ENCODE measurements around the gene ANTXR1.

The ANTXR1 gene

DNA sequence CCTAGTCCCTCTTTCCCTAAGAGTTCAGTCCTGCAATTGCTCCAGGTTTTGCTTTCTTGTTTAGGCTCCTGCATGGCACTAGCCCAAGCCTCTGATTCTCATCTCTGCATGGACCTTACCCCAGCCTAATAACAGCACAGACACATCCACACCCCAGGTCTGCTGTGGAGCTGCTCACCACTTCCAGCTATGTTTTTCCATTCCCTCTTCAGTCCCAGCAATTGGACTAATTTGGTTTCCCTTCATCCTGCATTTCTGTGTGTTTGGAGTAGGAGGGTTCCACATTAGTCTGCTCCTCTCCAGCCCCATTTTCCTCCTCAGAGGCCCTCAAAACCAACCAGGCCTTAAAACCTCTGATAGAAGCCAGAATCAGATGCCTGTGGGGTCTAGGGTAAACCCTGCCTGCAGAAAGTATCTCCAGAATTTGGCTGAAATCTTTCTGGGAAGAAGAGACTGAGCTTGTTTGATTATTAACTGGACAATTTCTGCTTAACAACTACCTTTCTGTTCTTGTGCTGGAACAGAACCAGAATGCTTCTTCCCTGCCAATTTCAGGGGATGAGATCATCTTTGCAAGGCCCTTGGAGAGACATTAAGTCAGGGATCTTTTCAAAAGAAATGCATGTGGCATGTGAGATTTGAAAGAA lies 278.1 kb downstream of the ANTXR1 start:
- no peaks in the 10 kb centered on the region for H3K9me3 ChIP-seq (ENCODE audit: insufficient read depth, low read length)
- H3K4me2 ChIP-seq (ENCODE audit: low read length), result no peak overlapping the region
- H3K4me1 ChIP-seq (ENCODE audit: low read length), result peaks cover 2% of the 10 kb centered on the region; the same call in 1 of the 2 replicates
- H3K9ac ChIP-seq (ENCODE audit: low read length), result no peak overlapping the region
- H3K4me3 ChIP-seq (ENCODE audit: low read length), result no peak overlapping the region
- H4K20me1 ChIP-seq (ENCODE audit: insufficient read depth, low read length), result no peaks in the 10 kb centered on the region
- TF ChIP-seq, protein P1, sequence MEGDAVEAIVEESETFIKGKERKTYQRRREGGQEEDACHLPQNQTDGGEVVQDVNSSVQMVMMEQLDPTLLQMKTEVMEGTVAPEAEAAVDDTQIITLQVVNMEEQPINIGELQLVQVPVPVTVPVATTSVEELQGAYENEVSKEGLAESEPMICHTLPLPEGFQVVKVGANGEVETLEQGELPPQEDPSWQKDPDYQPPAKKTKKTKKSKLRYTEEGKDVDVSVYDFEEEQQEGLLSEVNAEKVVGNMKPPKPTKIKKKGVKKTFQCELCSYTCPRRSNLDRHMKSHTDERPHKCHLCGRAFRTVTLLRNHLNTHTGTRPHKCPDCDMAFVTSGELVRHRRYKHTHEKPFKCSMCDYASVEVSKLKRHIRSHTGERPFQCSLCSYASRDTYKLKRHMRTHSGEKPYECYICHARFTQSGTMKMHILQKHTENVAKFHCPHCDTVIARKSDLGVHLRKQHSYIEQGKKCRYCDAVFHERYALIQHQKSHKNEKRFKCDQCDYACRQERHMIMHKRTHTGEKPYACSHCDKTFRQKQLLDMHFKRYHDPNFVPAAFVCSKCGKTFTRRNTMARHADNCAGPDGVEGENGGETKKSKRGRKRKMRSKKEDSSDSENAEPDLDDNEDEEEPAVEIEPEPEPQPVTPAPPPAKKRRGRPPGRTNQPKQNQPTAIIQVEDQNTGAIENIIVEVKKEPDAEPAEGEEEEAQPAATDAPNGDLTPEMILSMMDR (IDR thresholded peaks at IDR 0.05; ENCODE audit: low read depth, low read length), result no peak
- no peak for TF ChIP-seq EZH2phosphoT487 (IDR thresholded peaks at IDR 0.05; ENCODE audit: low read depth)
- H3K36me3 ChIP-seq (replicated peaks; ENCODE audit: low read depth, low read length), result no peaks in the 10 kb centered on the region
- H2AFZ ChIP-seq (ENCODE audit: low read depth, low read length), result no peak overlapping the region
- no peak overlapping the region for H3K27ac ChIP-seq (ENCODE audit: low read length)
- H3K27me3 ChIP-seq (ENCODE audit: low read depth, low read length), result no peaks in the 10 kb centered on the region
- H3K79me2 ChIP-seq (ENCODE audit: low read length), result no peaks in the 10 kb centered on the region

- no peak overlapping the region for H3K27ac ChIP-seq (ENCODE audit: low read length)
- no peak for TF ChIP-seq EZH2phosphoT487 (IDR thresholded peaks at IDR 0.05; ENCODE audit: low read depth)
- H3K9me3 ChIP-seq (ENCODE audit: insufficient read depth, low read length), result no peaks in the 10 kb centered on the region
- no peaks in the 10 kb centered on the region for H3K4me1 ChIP-seq (ENCODE audit: low read length)
- no peak overlapping the region for H3K4me2 ChIP-seq (ENCODE audit: low read length)
- no peaks in the 10 kb centered on the region for H3K36me3 ChIP-seq (replicated peaks; ENCODE audit: low read depth, low read length)
- H4K20me1 ChIP-seq (ENCODE audit: insufficient read depth, low read length), result no peaks in the 10 kb centered on the region
- H3K79me2 ChIP-seq (ENCODE audit: low read length), result no peaks in the 10 kb centered on the region
- no peaks in the 10 kb centered on the region for H3K27me3 ChIP-seq (ENCODE audit: low read depth, low read length)
- H3K4me3 ChIP-seq (ENCODE audit: low read length), result no peak overlapping the region
- no peak overlapping the region for H2AFZ ChIP-seq (ENCODE audit: low read depth, low read length)
- no peak overlapping the region for H3K9ac ChIP-seq (ENCODE audit: low read length)
Measured at GRCh38 chr2:69291721-69292120, 278.7 kb downstream of the ANTXR1 start.

- Histone ChIP-seq H3K4me2 (ENCODE audit: low read length) (no peak overlapping the region), H3K9me3 (ENCODE audit: insufficient read depth, low read length) (no peaks in the 10 kb centered on the region), H3K36me3 (replicated peaks; ENCODE audit: low read depth, low read length) (no peaks in the 10 kb centered on the region), H3K79me2 (ENCODE audit: low read length) (no peaks in the 10 kb centered on the region), H3K27me3 (ENCODE audit: low read depth, low read length) (no peaks in the 10 kb centered on the region), H3K27ac (ENCODE audit: low read length) (no peak overlapping the region), H3K4me1 (ENCODE audit: low read length) (no peaks in the 10 kb centered on the region), H4K20me1 (ENCODE audit: insufficient read depth, low read length) (no peaks in the 10 kb centered on the region), H3K4me3 (ENCODE audit: low read length) (no peak overlapping the region), H2AFZ (ENCODE audit: low read depth, low read length) (no peak overlapping the region), H3K9ac (ENCODE audit: low read length) (no peak overlapping the region)
- no peak for TF ChIP-seq EZH2phosphoT487 (IDR thresholded peaks at IDR 0.05; ENCODE audit: low read depth)
- TF ChIP-seq, protein P1 (IDR thresholded peaks at IDR 0.05; ENCODE audit: low read depth, low read length), result no peak
Measured at GRCh38 chr2:69292256-69292655, 279.3 kb downstream of the ANTXR1 start.

GRCh38 chr2:69296421-69296820 lies 283.4 kb downstream of the ANTXR1 start:
- Histone ChIP-seq H3K27ac (ENCODE audit: low read length) (no peak overlapping the region), H3K4me1 (ENCODE audit: low read length) (no peaks in the 10 kb centered on the region), H4K20me1 (ENCODE audit: insufficient read depth, low read length) (no peaks in the 10 kb centered on the region), H3K9me3 (ENCODE audit: insufficient read depth, low read length) (no peaks in the 10 kb centered on the region), H3K4me3 (ENCODE audit: low read length) (no peak overlapping the region), H3K9ac (ENCODE audit: low read length) (no peak overlapping the region), H3K36me3 (replicated peaks; ENCODE audit: low read depth, low read length) (no peaks in the 10 kb centered on the region), H3K27me3 (ENCODE audit: low read depth, low read length) (peaks cover 4% of the 10 kb centered on the region), H2AFZ (ENCODE audit: low read depth, low read length) (no peak overlapping the region), H3K4me2 (ENCODE audit: low read length) (no peak overlapping the region), H3K79me2 (ENCODE audit: low read length) (no peaks in the 10 kb centered on the region)
- TF ChIP-seq, protein P1 (IDR thresholded peaks at IDR 0.05; ENCODE audit: low read depth, low read length), result no peak
- no peak for TF ChIP-seq EZH2phosphoT487 (IDR thresholded peaks at IDR 0.05; ENCODE audit: low read depth)
